ENCODE data around the gene RUNX2. TPM values are rescaled to one million over a fixed set of nuclear protein-coding genes. Genes with fewer than 3 reads are reported as not detected.

The RUNX2 gene
- total and polyA plus RNA-seq, 2 donors (not counting 1 experiment from before 2014, with no cell fraction given) = 1.3 to 2.4 TPM

- no peaks in the 10 kb centered on the region for H3K36me3 ChIP-seq (replicated peaks in 1 of 2; ENCODE audit: control extremely low read depth in 1 of 2, control insufficient read depth in 1 of 2, extremely low read depth in 1 of 2, insufficient read depth in 2 of 2, low read length in 1 of 2)
- no peak for TF ChIP-seq EZH2 (IDR thresholded peaks at IDR 0.05; ENCODE audit: borderline replicate concordance, insufficient read depth, low read depth, low read length, poor library complexity, severe bottlenecking)
- no peak for TF ChIP-seq CTCF (IDR thresholded peaks at IDR 0.05)
- ChIA-PET POLR2A (no interaction called here), CTCF (no interaction called here)
- H3K4me2 ChIP-seq (replicated peaks; ENCODE audit: low read depth, low read length, poor library complexity, severe bottlenecking) = no peak overlapping the region
- Mint-ChIP-seq H3K4me3 (no peak overlapping the region), H3K27me3 (no peaks in the 10 kb centered on the region), H3K9me3 (ENCODE audit: insufficient read depth) (no peaks in the 10 kb centered on the region), H3K4me1 (peaks cover 23% of the 10 kb centered on the region), H3K27ac (no peak overlapping the region)
- peaks cover 18 to 22% of the 10 kb centered on the region in 2 donors for H3K4me1 ChIP-seq (ENCODE audit: control insufficient read depth in 2 of 2, insufficient read depth in 2 of 2, low read length in 2 of 2)
- no peak overlapping the region for H3K9ac ChIP-seq (ENCODE audit: low read length)
- WGBS (ENCODE audit: insufficient coverage) = 100% methylated on average over 1 of the region's 1 CpG
- no peak overlapping the region for H3K27ac ChIP-seq (ENCODE audit: low read length in 2 of 2)
- ATAC-seq (ENCODE audit: low read depth) = no peak
- H3K79me2 ChIP-seq (ENCODE audit: control insufficient read depth, insufficient read depth, low read length) = no peaks in the 10 kb centered on the region
- intact Hi-C loops (cut with micrococcal nuclease) = no loop called here
- H3K9me3 ChIP-seq (ENCODE audit: control extremely low read depth in 1 of 3, control insufficient read depth in 2 of 3, insufficient read depth in 1 of 3, low read length in 2 of 3) = no peaks in the 10 kb centered on the region
- H3K27me3 ChIP-seq (replicated peaks in 1 of 4; ENCODE audit: control extremely low read depth in 1 of 4, control insufficient read depth in 3 of 4, insufficient read depth in 4 of 4, low read length in 3 of 4) = no peaks in the 10 kb centered on the region
- H3K4me3 ChIP-seq (ENCODE audit: control extremely low read depth in 1 of 5, extremely low read depth in 1 of 5, insufficient read depth in 1 of 5, low read depth in 2 of 5, low read length in 4 of 5) = no peak overlapping the region
- DNase-seq = no peak
- H4K20me1 ChIP-seq (ENCODE audit: control insufficient read depth, insufficient read depth, low read length, poor library complexity, severe bottlenecking) = no peaks in the 10 kb centered on the region
- H2AFZ ChIP-seq (ENCODE audit: insufficient read depth, low read depth, low read length, poor library complexity, severe bottlenecking) = no peak overlapping the region
Measured at GRCh38 chr6:45498591-45498990, 170.5 kb downstream of the RUNX2 start.

GRCh38 chr6:45500924-45501816, 173.0 kb downstream of the RUNX2 start:
- no peaks in the 10 kb centered on the region for H3K36me3 ChIP-seq (replicated peaks in 1 of 2; ENCODE audit: control extremely low read depth in 1 of 2, control insufficient read depth in 1 of 2, extremely low read depth in 1 of 2, insufficient read depth in 2 of 2, low read length in 1 of 2)
- H4K20me1 ChIP-seq (ENCODE audit: control insufficient read depth, insufficient read depth, low read length, poor library complexity, severe bottlenecking) = no peaks in the 10 kb centered on the region
- H3K79me2 ChIP-seq (ENCODE audit: control insufficient read depth, insufficient read depth, low read length) = no peaks in the 10 kb centered on the region
- peaks cover 3 to 7% of the 10 kb centered on the region in 2 donors for H3K4me1 ChIP-seq (ENCODE audit: control insufficient read depth in 2 of 2, insufficient read depth in 2 of 2, low read length in 2 of 2)
- intact Hi-C loops (cut with micrococcal nuclease) = no loop called here
- H3K9me3 Mint-ChIP-seq (ENCODE audit: insufficient read depth) = no peaks in the 10 kb centered on the region
- 93% methylated on average over 3 of the region's 6 CpGs for WGBS (ENCODE audit: insufficient coverage)
- no peak overlapping the region for H2AFZ ChIP-seq (ENCODE audit: insufficient read depth, low read depth, low read length, poor library complexity, severe bottlenecking)
- no peak overlapping the region for H3K9ac ChIP-seq (ENCODE audit: low read length)
- no peak overlapping the region for H3K4me2 ChIP-seq (replicated peaks; ENCODE audit: low read depth, low read length, poor library complexity, severe bottlenecking)
- H3K4me1 Mint-ChIP-seq = peaks cover 7% of the 10 kb centered on the region
- H3K27me3 ChIP-seq (replicated peaks in 1 of 4; ENCODE audit: control extremely low read depth in 1 of 4, control insufficient read depth in 3 of 4, insufficient read depth in 4 of 4, low read length in 3 of 4) = no peaks in the 10 kb centered on the region
- no peak for TF ChIP-seq EZH2 (IDR thresholded peaks at IDR 0.05; ENCODE audit: borderline replicate concordance, insufficient read depth, low read depth, low read length, poor library complexity, severe bottlenecking)
- no peak overlapping the region for H3K4me3 ChIP-seq (ENCODE audit: control extremely low read depth in 1 of 5, extremely low read depth in 1 of 5, insufficient read depth in 1 of 5, low read depth in 2 of 5, low read length in 4 of 5)
- POLR2A ChIA-PET = no interaction called here
- H3K27ac ChIP-seq (ENCODE audit: low read length in 2 of 2) = no peak overlapping the region
- no peaks in the 10 kb centered on the region for H3K9me3 ChIP-seq (ENCODE audit: control extremely low read depth in 1 of 3, control insufficient read depth in 2 of 3, insufficient read depth in 1 of 3, low read length in 2 of 3)
- DNase-seq (no peak), ATAC-seq (ENCODE audit: low read depth) (no peak)
- H3K27ac Mint-ChIP-seq = no peak overlapping the region
- H3K4me3 Mint-ChIP-seq = no peak overlapping the region
- CTCF ChIA-PET = interaction anchor here (1.0 to 1.4 kb wide), 3 partner anchors 10 to 421 kb away, joined by 3 read pairs; no protein-coding TSS in a partner anchor
- H3K27me3 Mint-ChIP-seq = no peaks in the 10 kb centered on the region
